A673 (cell line): ENCODE results near the gene BTBD9. TPM values are rescaled to one million over a fixed set of nuclear protein-coding genes. Genes with fewer than 3 reads are reported as not detected.

ENCODE experiments used
- BruUV-seq: library from RNA; stranded (reverse); fragments of 400-500 nt; replicated peaks from 2 replicates; lab custom pipeline; 2021; lab: Mats Ljungman, UMichigan
- CTCF ChIA-PET: fragments of 300-600 bp; sonication (Branson Sonifier 250); formaldehyde crosslinking; loops from one replicate; lab custom pipeline; 2022; ENCODE audit warnings: antibody characterized with exemption; lab: Charles Lee
- POLR2A ChIA-PET: fragments of 300-600 bp; sonication (Branson Sonifier 250); formaldehyde crosslinking; loops from one replicate; lab custom pipeline; 2022; ENCODE audit warnings: antibody characterized with exemption; ENCODE audit not compliant: low non-redundant PET; lab: Charles Lee
- DNase-seq: peaks from one replicate; pipeline ENCODE4 v3.0.0-alpha.2; 2015; ENCODE audit warnings: low spot score
- H3K27ac ChIP-seq: fragments of 200-600 bp; sonication (generic); 2 replicates; pipeline ENCODE4 v1.5.1; 2016; ENCODE audit warnings: mixed run types, low read depth, mild to moderate bottlenecking, mixed read lengths, antibody characterized with exemption, low read length; ENCODE audit not compliant: poor library complexity, severe bottlenecking
- H3K27me3 ChIP-seq: fragments of 200-600 bp; sonication (generic); replicated peaks from 2 replicates; pipeline ENCODE4 v1.6.1; 2017; ENCODE audit warnings: mixed run types, low read depth, mild to moderate bottlenecking, mixed read lengths, antibody characterized with exemption, low read length; ENCODE audit not compliant: insufficient read depth, poor library complexity
- H3K36me3 ChIP-seq: fragments of 200-600 bp; sonication (generic); 2 replicates; pipeline ENCODE4 v1.6.1; 2016; ENCODE audit warnings: mixed run types, mild to moderate bottlenecking, mixed read lengths, antibody characterized with exemption, low read length; ENCODE audit not compliant: insufficient read depth, poor library complexity, severe bottlenecking
- H3K4me1 ChIP-seq: fragments of 200-600 bp; sonication (generic); 2 replicates; pipeline ENCODE4 v1.6.1; 2017; ENCODE audit warnings: mixed run types, mild to moderate bottlenecking, mixed read lengths, antibody characterized with exemption, low read length; ENCODE audit not compliant: insufficient read depth, poor library complexity, severe bottlenecking
- H3K4me3 ChIP-seq: fragments of 200-600 bp; sonication (generic); 2 replicates; pipeline ENCODE4 v1.5.1; 2016; ENCODE audit warnings: low read depth, mixed run types, mild to moderate bottlenecking, mixed read lengths, low read length; ENCODE audit not compliant: poor library complexity, severe bottlenecking
- H3K9me3 ChIP-seq: fragments of 200-600 bp; sonication (generic); 2 replicates; pipeline ENCODE4 v1.6.1; 2016; ENCODE audit warnings: mixed run types, low read depth, mild to moderate bottlenecking, mixed read lengths, antibody characterized with exemption, low read length; ENCODE audit not compliant: poor library complexity, severe bottlenecking
- EZH2 ChIP-seq: fragments of 200-600 bp; sonication (generic); IDR thresholded peaks from 2 replicates; pipeline ENCODE4 v1.6.1; 2017; ENCODE audit warnings: borderline replicate concordance, low read depth, mild to moderate bottlenecking, mixed read lengths, antibody characterized with exemption, low read length; ENCODE audit not compliant: poor library complexity, severe bottlenecking
- intact Hi-C: fragments of 100-400 bp; cut with micrococcal nuclease; formaldehyde crosslinking; loops from one replicate; pipeline ENCODE4 v1.10.0; 2022; ENCODE audit not compliant: unreplicated experiment
- total RNA-seq: library from RNA; stranded (reverse); gene quantifications from 2 replicates; pipeline ENCODE4 v1.2.3, GENCODE V29; 2021
- TF ChIP-seq, protein P1 (sequence below): fragments of 300-800, 200-600 bp; sonication (generic); conservative IDR thresholded peaks from 2 replicates; pipeline ENCODE4 v1.5.1; 2017; ENCODE audit warnings: low read depth, mild to moderate bottlenecking, antibody characterized with exemption, low read length, moderate library complexity, mixed read lengths

The BTBD9 gene
- total RNA-seq, 1 experiment from 2014 or later, result 8.0 TPM

DNA sequence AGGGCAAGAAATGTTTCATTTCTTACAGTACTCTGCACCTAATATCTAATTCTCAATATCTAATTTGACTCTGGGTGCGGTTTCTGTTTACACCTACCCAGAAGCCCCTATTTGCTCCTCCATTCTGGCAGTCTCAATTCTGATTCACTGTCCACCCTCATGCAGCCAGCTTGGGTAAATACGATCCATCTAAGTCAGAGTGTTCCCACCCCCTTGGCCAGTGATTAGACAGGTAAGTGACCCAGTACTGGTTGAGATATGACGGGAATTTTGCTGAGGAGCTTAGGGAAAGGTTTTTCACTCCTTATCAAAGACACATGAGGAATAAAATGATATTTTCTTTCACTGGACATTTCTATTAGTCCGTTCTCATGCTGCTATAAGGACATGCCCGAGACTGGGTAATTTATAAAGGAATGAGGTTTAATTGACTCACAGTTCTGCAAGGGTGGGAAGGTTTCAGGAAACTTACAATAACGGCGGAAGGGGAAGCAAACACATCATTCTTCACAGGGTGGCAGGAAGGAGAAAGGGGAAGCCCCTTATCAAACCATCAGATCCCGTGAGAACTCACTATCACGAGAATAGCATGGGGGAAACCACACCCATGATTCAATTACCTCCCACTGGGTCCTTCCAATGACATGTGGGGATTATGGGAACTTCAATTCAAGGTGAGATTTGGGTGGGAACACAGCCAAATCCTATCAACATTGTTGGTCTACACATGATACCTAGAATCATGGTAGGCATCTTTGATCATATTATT lies 33.9 kb upstream of the BTBD9 start:
- no peak overlapping the region for H3K27ac ChIP-seq
- peaks cover 24% of the 10 kb centered on the region for H3K36me3 ChIP-seq
- no peaks in the 10 kb centered on the region for H3K27me3 ChIP-seq
- H3K4me1 ChIP-seq, result no peaks in the 10 kb centered on the region
- H3K9me3 ChIP-seq, result no peaks in the 10 kb centered on the region
- CTCF ChIA-PET, result no interaction called here
- intact Hi-C loops, result no loop called here
- POLR2A ChIA-PET, result no interaction called here
- no TSS peak for BruUV-seq
- peak; percentile 10 for DNase-seq
- no peak overlapping the region for H3K4me3 ChIP-seq
- TF ChIP-seq EZH2, result no peak
- TF ChIP-seq, protein P1, sequence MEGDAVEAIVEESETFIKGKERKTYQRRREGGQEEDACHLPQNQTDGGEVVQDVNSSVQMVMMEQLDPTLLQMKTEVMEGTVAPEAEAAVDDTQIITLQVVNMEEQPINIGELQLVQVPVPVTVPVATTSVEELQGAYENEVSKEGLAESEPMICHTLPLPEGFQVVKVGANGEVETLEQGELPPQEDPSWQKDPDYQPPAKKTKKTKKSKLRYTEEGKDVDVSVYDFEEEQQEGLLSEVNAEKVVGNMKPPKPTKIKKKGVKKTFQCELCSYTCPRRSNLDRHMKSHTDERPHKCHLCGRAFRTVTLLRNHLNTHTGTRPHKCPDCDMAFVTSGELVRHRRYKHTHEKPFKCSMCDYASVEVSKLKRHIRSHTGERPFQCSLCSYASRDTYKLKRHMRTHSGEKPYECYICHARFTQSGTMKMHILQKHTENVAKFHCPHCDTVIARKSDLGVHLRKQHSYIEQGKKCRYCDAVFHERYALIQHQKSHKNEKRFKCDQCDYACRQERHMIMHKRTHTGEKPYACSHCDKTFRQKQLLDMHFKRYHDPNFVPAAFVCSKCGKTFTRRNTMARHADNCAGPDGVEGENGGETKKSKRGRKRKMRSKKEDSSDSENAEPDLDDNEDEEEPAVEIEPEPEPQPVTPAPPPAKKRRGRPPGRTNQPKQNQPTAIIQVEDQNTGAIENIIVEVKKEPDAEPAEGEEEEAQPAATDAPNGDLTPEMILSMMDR, result no peak

- Histone ChIP-seq H3K27ac (no peak overlapping the region), H3K9me3 (no peaks in the 10 kb centered on the region), H3K36me3 (peaks cover 17% of the 10 kb centered on the region), H3K27me3 (no peaks in the 10 kb centered on the region), H3K4me3 (no peak overlapping the region), H3K4me1 (no peaks in the 10 kb centered on the region)
- peak; percentile 63 for DNase-seq
- no peak for TF ChIP-seq EZH2
- TF ChIP-seq, protein P1, result peak; percentile 74
- no TSS peak for BruUV-seq
- CTCF ChIA-PET, result no interaction called here
- POLR2A ChIA-PET, result no interaction called here
- intact Hi-C loops, result no loop called here
These were observed 32.2 kb upstream of the BTBD9 start for GRCh38 chr6:38671885-38672467.

GRCh38 chr6:38658418-38659167 lies 18.9 kb upstream of the BTBD9 start:
- intact Hi-C loops, result no loop called here
- no TSS peak for BruUV-seq

More at GRCh38 chr6:38658418-38659167, 18.9 kb upstream of the BTBD9 start:
- Histone ChIP-seq H3K36me3 (no peaks in the 10 kb centered on the region), H3K4me3 (no peak overlapping the region), H3K27me3 (no peaks in the 10 kb centered on the region), H3K4me1 (no peaks in the 10 kb centered on the region), H3K27ac (no peak overlapping the region), H3K9me3 (no peaks in the 10 kb centered on the region)
- CTCF ChIA-PET, result no interaction called here
- TF ChIP-seq, protein P1, result no peak
- no peak for TF ChIP-seq EZH2
- POLR2A ChIA-PET, result no interaction called here
- no peak for DNase-seq
